K562 (cell line): ENCODE data around the gene MAEL. TPM values are rescaled to one million over a fixed set of nuclear protein-coding genes. Genes with fewer than 3 reads are reported as not detected.

Source experiments
- ATAC-seq: fragments of 200-7000 bp; cut with Tn5 transposase; 3 replicates; pipeline ENCODE4 v1.9.1; 2020; ENCODE audit warnings: moderate library complexity
- BruUV-seq: library from RNA; stranded (reverse); fragments of 400-500 nt; replicated peaks from 2 replicates; lab custom pipeline; 2021; lab: Mats Ljungman, UMichigan
- CTCF ChIA-PET: fragments of 300-600 bp; formaldehyde crosslinking; extraction: SDS; loops from one replicate; lab custom pipeline; 2021; ENCODE audit warnings: low intra/inter-chr PET ratio; lab: Yijun Ruan, JAX
- POLR2A ChIA-PET: fragments of 300-600, 350-650 bp; sonication (Branson Sonifier 250); formaldehyde crosslinking; extraction: SDS; loops from one replicate; lab custom pipeline; 2021; ENCODE audit warnings: antibody characterized with exemption, inconsistent platforms; lab: Yijun Ruan, JAX
- DNase-seq, 4 experiments: peaks; one replicate each; pipeline versions ENCODE4 v3.0.0 to v3.0.0-alpha.2; 2011 to 2018; ENCODE audit warnings: low spot score in 3 of 4, mixed read lengths in 3 of 4; ENCODE audit errors: extremely low read depth in 1 of 4
- FAIRE-seq: peaks from 2 replicates; lab custom pipeline; 2011; peaks lifted over from hg19 to GRCh38; lab: Jason Lieb, UNC
- H2AFZ ChIP-seq: 2 replicates; pipeline ENCODE4 v1.6.0; 2011; ENCODE audit warnings: low read depth, low read length, control low read depth, inconsistent platforms
- H3K27ac ChIP-seq: fragments of 200-600 bp; 3 replicates; pipeline ENCODE4 v1.8.0; 2011; ENCODE audit warnings: low read depth, mild to moderate bottlenecking, control low read depth, inconsistent platforms, low read length, moderate library complexity, mixed read lengths; ENCODE audit errors: extremely low read depth
- H3K27me3 ChIP-seq, 2 experiments: fragments of 300-600 bp in 1 of 2; 2 replicates in 1 of 2; 3 replicates in 1 of 2; pipeline versions ENCODE4 v1.6.0 to v1.8.0; 2011; ENCODE audit warnings: inconsistent platforms in 2 of 2, low read length in 2 of 2, mild to moderate bottlenecking in 1 of 2, mixed read lengths in 1 of 2, moderate library complexity in 1 of 2; ENCODE audit not compliant: control insufficient read depth in 2 of 2, insufficient read depth in 2 of 2
- H3K36me3 ChIP-seq: fragments of 300-600 bp; 3 replicates; pipeline ENCODE4 v1.8.0; 2011; ENCODE audit warnings: mild to moderate bottlenecking, low read length, inconsistent platforms; ENCODE audit not compliant: control insufficient read depth, insufficient read depth
- H3K4me1 ChIP-seq, 2 experiments: fragments of 200-600 bp in 1 of 2; replicated peaks in 1 of 2; 2 replicates in 1 of 2; 3 replicates in 1 of 2; pipeline versions ENCODE4 v1.5.1 to v1.8.0; 2011; ENCODE audit warnings: inconsistent platforms in 2 of 2, low read length in 2 of 2, mild to moderate bottlenecking in 1 of 2, mixed read lengths in 1 of 2, moderate library complexity in 1 of 2; ENCODE audit not compliant: control insufficient read depth in 2 of 2, insufficient read depth in 2 of 2
- H3K4me2 ChIP-seq: 2 replicates; pipeline ENCODE4 v1.6.1; 2011; ENCODE audit warnings: low read length, control low read depth, inconsistent platforms, mixed read lengths; ENCODE audit not compliant: insufficient read depth
- H3K4me3 ChIP-seq: fragments of 200-600 bp; sonication (generic), shearing (Covaris generic); 2 replicates; pipeline ENCODE4 v1.5.1; 2016; ENCODE audit warnings: control low read depth, inconsistent platforms
- H3K79me2 ChIP-seq: fragments of 200-600 bp; 3 replicates; pipeline ENCODE4 v1.8.0; 2011; ENCODE audit warnings: low read length, inconsistent platforms; ENCODE audit not compliant: control insufficient read depth, insufficient read depth
- H3K9ac ChIP-seq, 2 experiments: 2 replicates each; pipeline versions ENCODE4 v1.6.0 to v1.6.1; 2011; ENCODE audit warnings: low read depth in 2 of 2, low read length in 2 of 2, control low read depth in 1 of 2, inconsistent platforms in 1 of 2, mild to moderate bottlenecking in 1 of 2, mixed read lengths in 1 of 2; ENCODE audit not compliant: insufficient read depth in 1 of 2
- H3K9me1 ChIP-seq: one replicate; pipeline ENCODE4 v1.6.0; 2011; ENCODE audit warnings: inconsistent platforms, mild to moderate bottlenecking, low read length, moderate library complexity; ENCODE audit not compliant: control insufficient read depth, insufficient read depth
- H3K9me3 ChIP-seq: replicated peaks from 2 replicates; pipeline ENCODE4 v1.5.1; 2011; ENCODE audit warnings: low read depth, low read length, inconsistent platforms; ENCODE audit not compliant: control insufficient read depth, insufficient read depth
- H4K20me1 ChIP-seq: replicated peaks from 2 replicates; pipeline ENCODE4 v1.6.1; 2011; ENCODE audit warnings: low read length, inconsistent platforms, mixed read lengths; ENCODE audit not compliant: control insufficient read depth, insufficient read depth
- CBX1 ChIP-seq: sonication (generic); IDR thresholded peaks from 2 replicates; pipeline ENCODE4 v1.6.1; 2016; ENCODE audit warnings: antibody characterized with exemption, low read depth, mild to moderate bottlenecking
- CREB3 ChIP-seq: fragments of 450-650 bp; conservative IDR thresholded peaks from 2 replicates; pipeline ENCODE4 v1.6.1; 2016; ENCODE audit warnings: missing genetic modification characterization, low read depth, mild to moderate bottlenecking, missing compliant biosample characterization, moderate library complexity
- CSDE1 ChIP-seq, 2 experiments: fragments of 450-650 bp; IDR thresholded peaks; 2 replicates each; pipeline ENCODE4 v1.6.1; 2016; ENCODE audit warnings: mild to moderate bottlenecking in 1 of 2
- GATAD2B ChIP-seq: fragments of 450-650 bp; IDR thresholded peaks from 2 replicates; pipeline ENCODE4 v1.6.1; 2017; ENCODE audit warnings: mild to moderate bottlenecking, borderline replicate concordance
- JUN ChIP-seq, 2 experiments: sonication (generic) in 1 of 2; formaldehyde crosslinking in 1 of 2; IDR thresholded peaks; 2 replicates each; pipeline versions ENCODE4 v1.6.1 to v1.8.0; 2012 to 2022; ENCODE audit warnings: borderline replicate concordance in 2 of 2, mild to moderate bottlenecking in 2 of 2, improper control_type of control experiment in 1 of 2, low read depth in 1 of 2, low read length in 1 of 2, missing genetic modification reagents in 1 of 2
- KLF16 ChIP-seq: IDR thresholded peaks from 2 replicates; pipeline ENCODE4 v1.6.1; 2016; ENCODE audit warnings: antibody characterized with exemption
- MEF2A ChIP-seq: IDR thresholded peaks from 2 replicates; pipeline ENCODE4 v1.6.1; 2011; ENCODE audit warnings: low read depth, mild to moderate bottlenecking, low read length, moderate library complexity; ENCODE audit not compliant: control insufficient read depth
- NCOA6 ChIP-seq: fragments of 450-650 bp; IDR thresholded peaks from 2 replicates; pipeline ENCODE4 v1.6.1; 2017; ENCODE audit warnings: mild to moderate bottlenecking
- NONO ChIP-seq, 2 experiments: fragments of 200-400 bp in 1 of 2; fragments of 450-650 bp in 1 of 2; formaldehyde crosslinking in 1 of 2; IDR thresholded peaks; 2 replicates each; pipeline ENCODE4 v1.6.1; 2017; ENCODE audit warnings: low read depth in 2 of 2, mild to moderate bottlenecking in 2 of 2, moderate library complexity in 2 of 2, low read length in 1 of 2
- PKNOX1 ChIP-seq: fragments of 450-650 bp; IDR thresholded peaks from 2 replicates; pipeline ENCODE4 v1.6.1; 2016
- RAD51 ChIP-seq: fragments of 450-650 bp; IDR thresholded peaks from 2 replicates; pipeline ENCODE4 v1.7.1; 2016; ENCODE audit warnings: low read depth, mild to moderate bottlenecking, borderline replicate concordance
- SIN3B ChIP-seq: fragments of 450-650 bp; IDR thresholded peaks from 2 replicates; pipeline ENCODE4 v1.6.1; 2017; ENCODE audit warnings: low read depth, mild to moderate bottlenecking, moderate library complexity
- TFE3 ChIP-seq: fragments of 450-650 bp; formaldehyde crosslinking; IDR thresholded peaks from 2 replicates; pipeline ENCODE4 v1.4.0; 2020; ENCODE audit warnings: mild to moderate bottlenecking, mixed read lengths
- USF1 ChIP-seq: sonication (generic); formaldehyde crosslinking; IDR thresholded peaks from 2 replicates; pipeline ENCODE4 v1.9.0; 2022; ENCODE audit warnings: mild to moderate bottlenecking, missing genetic modification reagents
- ZC3H11A ChIP-seq: IDR thresholded peaks from 2 replicates; pipeline ENCODE4 v1.6.1; 2012; ENCODE audit warnings: low read depth, low read length, improper control_type of control experiment
- ZC3H8 ChIP-seq: fragments of 450-650 bp; IDR thresholded peaks from 2 replicates; pipeline ENCODE4 v1.6.1; 2017
- ZFP1 ChIP-seq: fragments of 450-650 bp; formaldehyde crosslinking; IDR thresholded peaks from 2 replicates; pipeline ENCODE4 v1.4.0; 2020; ENCODE audit warnings: mild to moderate bottlenecking, mixed read lengths
- ZNF384 ChIP-seq: IDR thresholded peaks from 2 replicates; pipeline ENCODE4 v1.6.1; 2012; ENCODE audit warnings: low read depth, low read length, improper control_type of control experiment
- WGBS: fragments of 100-300 bp; shearing (Covaris generic); methylation state at CpG from one replicate; pipeline ENCODE4 v1.1.6; 2016; ENCODE audit warnings: low coverage, mixed read lengths; ENCODE audit not compliant: insufficient coverage; ENCODE audit errors: missing lambda C conversion rate; 5-methylcytosine and 5-hydroxymethylcytosine counted together
- in situ Hi-C: fragments of 300-500 bp; cut with MboI; formaldehyde crosslinking; loops from 4 replicates; pipeline ENCODE4 v1.15.0; 2018; ENCODE audit warnings: inconsistent platforms, mixed read lengths
- intact Hi-C: fragments of 100-400 bp; cut with micrococcal nuclease; formaldehyde crosslinking; loops from 2 replicates; pipeline ENCODE4 v1.14.2; 2022
- polyA plus RNA-seq, 8 experiments: library from polyadenylated mRNA; depleted of rRNA in 4 of 8; stranded (reverse) in 5 of 8; unstranded in 3 of 8; fragments of >200 nt; fragmentation: Nextera tagmentation in 2 of 8; fragmentation: Illumina TruSeq in 1 of 8; extraction: Ambion mirVana in 2 of 8; extraction: Trizol in 1 of 8; gene quantifications; 2 replicates each; pipeline versions ENCODE4 v1.2.1 to v1.2.3, GENCODE V29; 2011 to 2014; ENCODE audit warnings: inconsistent platforms in 1 of 8, missing spikeins in 1 of 8
- total RNA-seq, 7 experiments: library from RNA; depleted of rRNA in 6 of 7; stranded (reverse); fragments of >200 nt in 6 of 7; fragmentation: Illumina TruSeq in 2 of 7; extraction: Trizol in 2 of 7; gene quantifications; 2 replicates each; pipeline versions ENCODE4 v1.2.1 to v1.2.3, GENCODE V29; 2011 to 2021; ENCODE audit warnings: low replicate concordance in 1 of 7

Gene MAEL
- total and polyA plus RNA-seq, 9 of the 15 experiments (the other 6 are each of a cell fraction or from before 2014, with no cell fraction given), result 0.11 to 1.9 (median 0.75) TPM

- no peak for TF ChIP-seq JUN (IDR thresholded peaks at IDR 0.05; ENCODE audit: borderline replicate concordance, low read depth, low read length)
- TF ChIP-seq JUN (CRISPR knock-in tag; IDR thresholded peaks at IDR 0.05; ENCODE audit: borderline replicate concordance), result no peak
- TF ChIP-seq ZNF384, result no peak
- TF ChIP-seq MEF2A, result no peak
- no peak for TF ChIP-seq ZFP1
Measured at GRCh38 chr1:167067904-167068303, 78.8 kb downstream of the MAEL start (continued).

GRCh38 chr1:167068761-167069160 lies 79.7 kb downstream of the MAEL start:
- no peak overlapping the region; the same call in 2 of the 3 replicates for H3K27ac ChIP-seq
- no TSS peak for BruUV-seq
- H3K4me1 ChIP-seq, result peaks cover 0 to 9% of the 10 kb centered on the region in 2 experiments; a peak in 3 of 5 replicates
- no peak overlapping the region for H3K4me3 ChIP-seq
- no peaks in the 10 kb centered on the region for H3K9me3 ChIP-seq
- no peaks in the 10 kb centered on the region for H3K79me2 ChIP-seq
- WGBS, result under 1% methylated on average over 13 of the region's 13 CpGs
- no peak overlapping the region for H3K9ac ChIP-seq
- DNase-seq (no peak), ATAC-seq (no peak), FAIRE-seq (no peak)
- H3K36me3 ChIP-seq, result no peaks in the 10 kb centered on the region
- H3K9me1 ChIP-seq, result no peaks in the 10 kb centered on the region
- H3K4me2 ChIP-seq, result peak overlapping the region; percentile 39; the same call in 1 of the 2 replicates
- intact Hi-C loops (loop anchor here (5.0 kb wide), 2 partner anchors 199 to 619 kb away; no protein-coding TSS in a partner anchor), in situ Hi-C loops (loop anchor here (5.0 to 10.0 kb wide), 3 partner anchors 379 to 626 kb away; no protein-coding TSS in a partner anchor)
- H2AFZ ChIP-seq, result peak overlapping the region; percentile 64
- CTCF ChIA-PET, result interaction anchor here (0.6 kb wide), 1 partner anchor 381 kb away, joined by 3 read pairs; no protein-coding TSS in a partner anchor
- H3K27me3 ChIP-seq, result peaks cover 44 to 48% of the 10 kb centered on the region in 2 experiments
- POLR2A ChIA-PET, result interaction anchor here (0.7 to 1.2 kb wide), 5 partner anchors 11 to 1507 kb away, joined by 3 to 7 read pairs (median 3); no protein-coding TSS in a partner anchor
- peaks cover 5% of the 10 kb centered on the region; the same call in 1 of the 2 replicates for H4K20me1 ChIP-seq
- TF ChIP-seq ZC3H11A, result no peak
- no peak for TF ChIP-seq CBX1
- TF ChIP-seq SIN3B, result no peak
- no peak for TF ChIP-seq PKNOX1
- TF ChIP-seq GATAD2B, result no peak
- peak; percentile 65 for TF ChIP-seq USF1
- no peak for TF ChIP-seq NCOA6
- no peak for TF ChIP-seq CREB3
- no peak for TF ChIP-seq NONO (IDR thresholded peaks at IDR 0.05; ENCODE audit: low read depth in 2 of 2, low read length in 1 of 2)
- TF ChIP-seq TFE3, result peak; percentile 22; the same call in 1 of the 2 replicates
- no peak for TF ChIP-seq KLF16
- TF ChIP-seq RAD51, result peak; percentile 46; the same call in 1 of the 2 replicates
- TF ChIP-seq CSDE1 (IDR thresholded peaks at IDR 0.05), result no peak
- no peak for TF ChIP-seq ZC3H8
